Measurements from ENCODE around the gene APOA5. TPM values are rescaled to one million over a fixed set of nuclear protein-coding genes. Genes with fewer than 3 reads are reported as not detected.

The APOA5 gene
- total and polyA plus RNA-seq, 9 of the 15 experiments (the other 6 are each of a cell fraction or from before 2014, with no cell fraction given): not detected

GRCh38 chr11:116797816-116798215, 6.1 kb upstream of the APOA5 start:
- Histone ChIP-seq H2AFZ (ENCODE audit: low read depth, low read length) (no peak overlapping the region), H3K9ac (ENCODE audit: insufficient read depth in 1 of 2, low read depth in 2 of 2, low read length in 2 of 2) (no peak overlapping the region), H3K79me2 (ENCODE audit: control insufficient read depth, insufficient read depth, low read length) (no peaks in the 10 kb centered on the region), H4K20me1 (replicated peaks; ENCODE audit: control insufficient read depth, insufficient read depth, low read length) (no peaks in the 10 kb centered on the region), H3K36me3 (ENCODE audit: control insufficient read depth, insufficient read depth, low read length) (no peaks in the 10 kb centered on the region), H3K27ac (ENCODE audit: extremely low read depth, low read depth, low read length) (no peak overlapping the region), H3K27me3 (ENCODE audit: control insufficient read depth in 2 of 2, insufficient read depth in 2 of 2, low read length in 2 of 2) (no peaks in the 10 kb centered on the region), H3K9me3 (replicated peaks; ENCODE audit: control insufficient read depth, insufficient read depth, low read depth, low read length) (no peaks in the 10 kb centered on the region), H3K4me1 (replicated peaks in 1 of 2; ENCODE audit: control insufficient read depth in 2 of 2, insufficient read depth in 2 of 2, low read length in 2 of 2) (peaks cover 5 to 7% of the 10 kb centered on the region in 2 experiments; a peak in 4 of 5 replicates), H3K4me3 (no peak overlapping the region), H3K4me2 (ENCODE audit: insufficient read depth, low read length) (no peak overlapping the region), H3K9me1 (ENCODE audit: control insufficient read depth, insufficient read depth, low read length) (no peaks in the 10 kb centered on the region)
- DNase-seq (ENCODE audit: extremely low read depth in 1 of 4, low spot score in 3 of 4) (no peak), ATAC-seq (no peak), FAIRE-seq (no peak)
- BruUV-seq (replicated peaks): no TSS peak
- 31% methylated on average over 5 of the region's 5 CpGs for WGBS (ENCODE audit: insufficient coverage, low coverage, missing lambda C conversion rate)
- CTCF ChIA-PET (ENCODE audit: low intra/inter-chr PET ratio): no interaction called here
- POLR2A ChIA-PET: interaction anchor here (1.5 kb wide), 1 partner anchor 48 kb away, joined by 3 read pairs; no protein-coding TSS in a partner anchor
- intact Hi-C loops (cut with micrococcal nuclease) (no loop called here), in situ Hi-C loops (cut with MboI) (no loop called here)
- TF ChIP-seq ZNF431 (CRISPR knock-in tag; IDR thresholded peaks at IDR 0.05): no peak
- no peak for TF ChIP-seq ZNF584 (CRISPR knock-in tag; IDR thresholded peaks at IDR 0.05; ENCODE audit: low read depth)
- TF ChIP-seq PRDM10 (IDR thresholded peaks at IDR 0.05; ENCODE audit: partially characterized antibody): no peak
- TF ChIP-seq MBD2 (IDR thresholded peaks at IDR 0.05; ENCODE audit: borderline replicate concordance, low read depth): no peak
- TF ChIP-seq RUNX1 (IDR thresholded peaks at IDR 0.05; ENCODE audit: low read depth): no peak
- no peak for TF ChIP-seq CCAR2 (IDR thresholded peaks at IDR 0.05; ENCODE audit: low read depth, low read length)
- 0 out of 2 replicates have a peak, but pooled peaks have one; percentile 5 for TF ChIP-seq CBFA2T3 (IDR thresholded peaks at IDR 0.05)
- TF ChIP-seq ZNF316 (IDR thresholded peaks at IDR 0.05): no peak
- peak; percentile 43 for TF ChIP-seq NFIC (IDR thresholded peaks at IDR 0.05)
- no peak for TF ChIP-seq U2AF1 (optimal IDR thresholded peaks at IDR 0.05; ENCODE audit: low read depth, low read length)

All from K562 (cell line).